ENCODE data around the gene UBE3D.
"Not testable (repeated sequence)": the region's sequence is repeated elsewhere in the genome, so short reads cannot be mapped to it uniquely, and the experiment has no call there.

Gene UBE3D

GRCh38 chr6:82914511-82914910 is 151.1 kb downstream of the UBE3D start:
- no peak for DNase-seq (ENCODE audit: low spot score)

- no peak for DNase-seq (ENCODE audit: low spot score)
These were observed 154.8 kb downstream of the UBE3D start for GRCh38 chr6:82910820-82911219.

GRCh38 chr6:82910395-82910794 is 155.2 kb downstream of the UBE3D start:
- no peak for DNase-seq (ENCODE audit: low spot score)

GRCh38 chr6:82909551-82909950 is 156.1 kb downstream of the UBE3D start:
- DNase-seq (ENCODE audit: low spot score): no peak

- DNase-seq (ENCODE audit: low spot score): no peak
These were observed 157.0 kb downstream of the UBE3D start for GRCh38 chr6:82908661-82909060.

- no peak for DNase-seq (ENCODE audit: low spot score)
These were observed 158.7 kb downstream of the UBE3D start for GRCh38 chr6:82906951-82907350.

GRCh38 chr6:82906489-82906888 is 159.2 kb downstream of the UBE3D start:
- DNase-seq (ENCODE audit: low spot score): no peak

- peak; percentile 4 for DNase-seq (ENCODE audit: low spot score)
These were observed 160.8 kb downstream of the UBE3D start for GRCh38 chr6:82904860-82905259.

GRCh38 chr6:82904257-82904656 is 161.4 kb downstream of the UBE3D start:
- DNase-seq (ENCODE audit: low spot score): no peak

GRCh38 chr6:82902290-82902689 is 163.4 kb downstream of the UBE3D start:
- DNase-seq (ENCODE audit: low spot score): no peak

GRCh38 chr6:82894653-82895259 is 170.9 kb downstream of the UBE3D start:
- DNase-seq (ENCODE audit: low spot score): no peak

GRCh38 chr6:82893889-82894652 is 171.6 kb downstream of the UBE3D start:
- no peak for DNase-seq (ENCODE audit: low spot score)

- not testable (repeated sequence) for DNase-seq (ENCODE audit: low spot score)
These were observed 174.1 kb downstream of the UBE3D start for GRCh38 chr6:82891503-82891902.

- DNase-seq (ENCODE audit: low spot score): no peak
These were observed 174.6 kb downstream of the UBE3D start for GRCh38 chr6:82891076-82891475.

GRCh38 chr6:82890240-82890639 is 175.4 kb downstream of the UBE3D start:
- no peak for DNase-seq (ENCODE audit: low spot score)

- DNase-seq (ENCODE audit: low spot score): no peak
These were observed 176.5 kb downstream of the UBE3D start for GRCh38 chr6:82889143-82889542.

GRCh38 chr6:82882363-82883023 is 183.1 kb downstream of the UBE3D start:
- DNase-seq (ENCODE audit: low spot score): no peak

- DNase-seq (ENCODE audit: low spot score): no peak
These were observed 184.1 kb downstream of the UBE3D start for GRCh38 chr6:82881519-82881918.

- no peak for DNase-seq (ENCODE audit: low spot score)
These were observed 186.8 kb downstream of the UBE3D start for GRCh38 chr6:82878812-82879211.

- no peak for DNase-seq (ENCODE audit: low spot score)
These were observed 188.1 kb downstream of the UBE3D start for GRCh38 chr6:82877213-82878195.

- no peak for DNase-seq (ENCODE audit: low spot score)
These were observed 190.0 kb downstream of the UBE3D start for GRCh38 chr6:82875573-82876185.

GRCh38 chr6:82874867-82875266 is 190.8 kb downstream of the UBE3D start:
- no peak for DNase-seq (ENCODE audit: low spot score)

Measured in HuH-7 (cell line).